Measurements from ENCODE around the gene MUSTN1. TPM values are rescaled to one million over a fixed set of nuclear protein-coding genes. Genes with fewer than 3 reads are reported as not detected.

Gene MUSTN1
- total RNA-seq, 1 experiment from 2014 or later = 0.49 TPM

DNA sequence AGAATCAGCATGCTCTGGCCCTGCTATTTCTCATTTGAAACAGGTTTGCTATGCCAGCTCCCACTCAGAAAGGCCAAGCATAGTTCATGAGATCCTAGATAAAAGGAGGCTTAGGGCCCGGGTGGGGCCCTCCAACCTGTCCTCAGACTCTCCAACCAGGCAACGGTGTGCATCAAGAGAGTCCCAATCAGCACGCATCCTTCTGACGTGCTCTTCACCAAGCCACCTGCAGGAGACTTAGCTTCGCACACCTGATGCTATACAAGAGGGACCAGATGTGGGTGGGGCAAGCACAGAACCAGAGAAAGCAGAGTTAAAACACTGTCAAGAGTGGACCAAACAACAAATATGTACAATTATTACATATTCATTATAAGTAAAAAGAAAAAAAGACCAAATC, 45.2 kb upstream of the MUSTN1 start:
- in situ Hi-C loops (cut with HindIII; ENCODE audit: low pct_unique_long_range_greater_than_20kb, low sequenced_read_pairs) = no loop called here
- H3K27me3 ChIP-seq (ENCODE audit: control insufficient read depth, insufficient read depth, low read length) = no peaks in the 10 kb centered on the region
- no peak overlapping the region for H3K27ac ChIP-seq (ENCODE audit: low read length)
- CTCF ChIA-PET = no interaction called here
- TF ChIP-seq, protein P1, sequence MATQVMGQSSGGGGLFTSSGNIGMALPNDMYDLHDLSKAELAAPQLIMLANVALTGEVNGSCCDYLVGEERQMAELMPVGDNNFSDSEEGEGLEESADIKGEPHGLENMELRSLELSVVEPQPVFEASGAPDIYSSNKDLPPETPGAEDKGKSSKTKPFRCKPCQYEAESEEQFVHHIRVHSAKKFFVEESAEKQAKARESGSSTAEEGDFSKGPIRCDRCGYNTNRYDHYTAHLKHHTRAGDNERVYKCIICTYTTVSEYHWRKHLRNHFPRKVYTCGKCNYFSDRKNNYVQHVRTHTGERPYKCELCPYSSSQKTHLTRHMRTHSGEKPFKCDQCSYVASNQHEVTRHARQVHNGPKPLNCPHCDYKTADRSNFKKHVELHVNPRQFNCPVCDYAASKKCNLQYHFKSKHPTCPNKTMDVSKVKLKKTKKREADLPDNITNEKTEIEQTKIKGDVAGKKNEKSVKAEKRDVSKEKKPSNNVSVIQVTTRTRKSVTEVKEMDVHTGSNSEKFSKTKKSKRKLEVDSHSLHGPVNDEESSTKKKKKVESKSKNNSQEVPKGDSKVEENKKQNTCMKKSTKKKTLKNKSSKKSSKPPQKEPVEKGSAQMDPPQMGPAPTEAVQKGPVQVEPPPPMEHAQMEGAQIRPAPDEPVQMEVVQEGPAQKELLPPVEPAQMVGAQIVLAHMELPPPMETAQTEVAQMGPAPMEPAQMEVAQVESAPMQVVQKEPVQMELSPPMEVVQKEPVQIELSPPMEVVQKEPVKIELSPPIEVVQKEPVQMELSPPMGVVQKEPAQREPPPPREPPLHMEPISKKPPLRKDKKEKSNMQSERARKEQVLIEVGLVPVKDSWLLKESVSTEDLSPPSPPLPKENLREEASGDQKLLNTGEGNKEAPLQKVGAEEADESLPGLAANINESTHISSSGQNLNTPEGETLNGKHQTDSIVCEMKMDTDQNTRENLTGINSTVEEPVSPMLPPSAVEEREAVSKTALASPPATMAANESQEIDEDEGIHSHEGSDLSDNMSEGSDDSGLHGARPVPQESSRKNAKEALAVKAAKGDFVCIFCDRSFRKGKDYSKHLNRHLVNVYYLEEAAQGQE (IDR thresholded peaks at IDR 0.05; ENCODE audit: insufficient read depth in 1 of 2, low read depth in 2 of 2, low read length in 1 of 2) = no peak
- TF ChIP-seq TCF7L2 (IDR thresholded peaks at IDR 0.05; ENCODE audit: low read depth, low read length) = no peak
- no peak for TF ChIP-seq SIN3A (IDR thresholded peaks at IDR 0.05; ENCODE audit: borderline replicate concordance, insufficient read depth, low read depth, low read length)
- no peak for TF ChIP-seq POLR2AphosphoS5 (IDR thresholded peaks at IDR 0.05; ENCODE audit: low read depth, low read length)
- TF ChIP-seq, protein P2, sequence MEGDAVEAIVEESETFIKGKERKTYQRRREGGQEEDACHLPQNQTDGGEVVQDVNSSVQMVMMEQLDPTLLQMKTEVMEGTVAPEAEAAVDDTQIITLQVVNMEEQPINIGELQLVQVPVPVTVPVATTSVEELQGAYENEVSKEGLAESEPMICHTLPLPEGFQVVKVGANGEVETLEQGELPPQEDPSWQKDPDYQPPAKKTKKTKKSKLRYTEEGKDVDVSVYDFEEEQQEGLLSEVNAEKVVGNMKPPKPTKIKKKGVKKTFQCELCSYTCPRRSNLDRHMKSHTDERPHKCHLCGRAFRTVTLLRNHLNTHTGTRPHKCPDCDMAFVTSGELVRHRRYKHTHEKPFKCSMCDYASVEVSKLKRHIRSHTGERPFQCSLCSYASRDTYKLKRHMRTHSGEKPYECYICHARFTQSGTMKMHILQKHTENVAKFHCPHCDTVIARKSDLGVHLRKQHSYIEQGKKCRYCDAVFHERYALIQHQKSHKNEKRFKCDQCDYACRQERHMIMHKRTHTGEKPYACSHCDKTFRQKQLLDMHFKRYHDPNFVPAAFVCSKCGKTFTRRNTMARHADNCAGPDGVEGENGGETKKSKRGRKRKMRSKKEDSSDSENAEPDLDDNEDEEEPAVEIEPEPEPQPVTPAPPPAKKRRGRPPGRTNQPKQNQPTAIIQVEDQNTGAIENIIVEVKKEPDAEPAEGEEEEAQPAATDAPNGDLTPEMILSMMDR (IDR thresholded peaks at IDR 0.05) = no peak
- H3K4me1 ChIP-seq (ENCODE audit: control insufficient read depth, insufficient read depth, low read length) = no peaks in the 10 kb centered on the region
- no TSS peak for BruUV-seq (replicated peaks)
- no peak for DNase-seq (ENCODE audit: low read depth, low spot score)
- no peaks in the 10 kb centered on the region for H3K36me3 ChIP-seq (ENCODE audit: control insufficient read depth, insufficient read depth, low read length)
- no peak overlapping the region for H3K4me3 ChIP-seq (ENCODE audit: low read depth in 2 of 2, low read length in 2 of 2)
- no peaks in the 10 kb centered on the region for H3K9me3 ChIP-seq (ENCODE audit: control insufficient read depth, insufficient read depth, low read depth, low read length)
- ATAC-seq = no peak
- POLR2A ChIA-PET = no interaction called here
- intact Hi-C loops (cut with micrococcal nuclease; ENCODE audit: unreplicated experiment) = no loop called here

DNA sequence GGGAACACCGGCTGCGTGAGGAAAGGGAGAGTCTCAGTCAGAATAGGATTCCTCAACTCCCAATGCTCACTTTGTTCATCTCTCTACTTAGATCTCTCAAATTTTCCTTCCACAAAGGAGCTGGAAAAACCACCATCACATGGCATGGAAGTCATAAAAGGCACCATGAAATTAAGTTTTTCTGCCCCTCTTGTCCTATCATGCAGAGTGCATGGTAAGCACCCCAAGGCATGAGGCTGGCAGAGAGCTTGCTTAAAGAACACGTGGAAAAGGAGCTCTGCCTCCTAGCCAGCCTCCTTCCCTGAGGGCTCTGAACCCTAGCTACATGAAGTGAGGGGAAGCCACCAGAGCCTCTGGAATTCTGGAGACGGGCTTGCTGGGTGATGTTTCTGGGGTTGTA, 44.8 kb upstream of the MUSTN1 start:
- ATAC-seq = no peak
- H3K27me3 ChIP-seq (ENCODE audit: control insufficient read depth, insufficient read depth, low read length) = no peaks in the 10 kb centered on the region
- no peaks in the 10 kb centered on the region for H3K36me3 ChIP-seq (ENCODE audit: control insufficient read depth, insufficient read depth, low read length)
- intact Hi-C loops (cut with micrococcal nuclease; ENCODE audit: unreplicated experiment) (no loop called here), in situ Hi-C loops (cut with HindIII; ENCODE audit: low pct_unique_long_range_greater_than_20kb, low sequenced_read_pairs) (no loop called here)
- CTCF ChIA-PET = no interaction called here
- POLR2A ChIA-PET = no interaction called here
- no peaks in the 10 kb centered on the region for H3K9me3 ChIP-seq (ENCODE audit: control insufficient read depth, insufficient read depth, low read depth, low read length)
- TF ChIP-seq, protein P2 (IDR thresholded peaks at IDR 0.05) = no peak
- no peak for TF ChIP-seq POLR2AphosphoS5 (IDR thresholded peaks at IDR 0.05; ENCODE audit: low read depth, low read length)
- TF ChIP-seq, protein P1 (IDR thresholded peaks at IDR 0.05; ENCODE audit: insufficient read depth in 1 of 2, low read depth in 2 of 2, low read length in 1 of 2) = no peak
- TF ChIP-seq SIN3A (IDR thresholded peaks at IDR 0.05; ENCODE audit: borderline replicate concordance, insufficient read depth, low read depth, low read length) = no peak
- TF ChIP-seq TCF7L2 (IDR thresholded peaks at IDR 0.05; ENCODE audit: low read depth, low read length) = no peak
- no TSS peak for BruUV-seq (replicated peaks)
- no peaks in the 10 kb centered on the region for H3K4me1 ChIP-seq (ENCODE audit: control insufficient read depth, insufficient read depth, low read length)
- no peak overlapping the region for H3K27ac ChIP-seq (ENCODE audit: low read length)
- H3K4me3 ChIP-seq (ENCODE audit: low read depth in 2 of 2, low read length in 2 of 2) = no peak overlapping the region
- DNase-seq (ENCODE audit: low read depth, low spot score) = no peak
